ENCODE results near the gene KRT80. TPM values are rescaled to one million over a fixed set of nuclear protein-coding genes. Genes with fewer than 3 reads are reported as not detected.
"Not testable (repeated sequence)": the region's sequence is repeated elsewhere in the genome, so short reads cannot be mapped to it uniquely, and the experiment has no call there.

Gene KRT80
- not detected for total RNA-seq

GRCh38 chr12:52191841-52192791 is at the start of gene KRT80:
Gene KRT80 (minus strand): TSS chr12:52192014. CDS start chr12:52191902, 112 bp downstream.
- H3K4me1 Mint-ChIP-seq (ENCODE audit: low read depth) = no peaks in the 10 kb centered on the region
- CTCF ChIA-PET = interaction anchor here (1.6 kb wide), 1 partner anchor 86 kb away, joined by 3 read pairs; no protein-coding TSS in a partner anchor
- DNase-seq = peak; percentile 29
- no peaks in the 10 kb centered on the region for H3K27me3 Mint-ChIP-seq (ENCODE audit: low read depth)
- no peaks in the 10 kb centered on the region for H3K36me3 Mint-ChIP-seq (ENCODE audit: low read depth)
- no peak within 1 kb of the TSS for H3K27ac Mint-ChIP-seq
- H3K4me3 Mint-ChIP-seq = no peak within 1 kb of the TSS
- intact Hi-C loops (cut with micrococcal nuclease) = no loop called here
- no peaks in the 10 kb centered on the region for H3K9me3 Mint-ChIP-seq

DNA sequence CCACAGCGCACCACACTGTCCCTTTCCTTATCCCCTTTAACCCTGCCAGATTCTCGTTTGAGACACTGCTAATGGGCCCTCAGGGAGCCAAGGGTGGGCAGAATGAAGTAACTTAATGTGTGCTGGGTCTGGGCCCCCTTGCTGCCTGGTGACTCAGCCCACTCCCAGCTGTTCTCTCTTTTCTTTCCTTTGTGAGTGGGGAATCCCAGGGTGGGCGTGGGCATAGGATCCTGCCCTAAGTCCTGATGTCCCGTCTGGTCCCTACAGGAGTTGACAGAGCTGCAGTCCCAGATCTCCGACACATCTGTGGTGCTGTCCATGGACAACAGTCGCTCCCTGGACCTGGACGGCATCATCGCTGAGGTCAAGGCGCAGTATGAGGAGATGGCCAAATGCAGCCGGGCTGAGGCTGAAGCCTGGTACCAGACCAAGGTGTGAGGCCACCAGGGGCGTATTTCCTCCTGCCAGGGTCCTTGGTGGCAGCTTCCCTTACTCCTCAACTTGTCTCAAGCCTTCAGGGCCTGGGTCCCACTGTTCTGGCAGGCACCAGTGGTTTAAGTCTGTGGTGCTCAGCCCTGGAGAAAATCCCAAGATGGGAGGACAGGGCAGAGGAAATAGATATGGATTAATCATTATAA is 49.5 kb upstream of the KRT80 start:
- H3K4me3 Mint-ChIP-seq = no peak overlapping the region
- H3K27me3 Mint-ChIP-seq (ENCODE audit: low read depth) = peaks cover 2% of the 10 kb centered on the region
- no peaks in the 10 kb centered on the region for H3K36me3 Mint-ChIP-seq (ENCODE audit: low read depth)
- no peak overlapping the region for H3K27ac Mint-ChIP-seq
- peaks cover 15% of the 10 kb centered on the region for H3K4me1 Mint-ChIP-seq (ENCODE audit: low read depth)
- intact Hi-C loops (cut with micrococcal nuclease) = no loop called here
- no peak for DNase-seq
- CTCF ChIA-PET = interaction anchor here (0.9 kb wide), 1 partner anchor 86 kb away, joined by 3 read pairs; no protein-coding TSS in a partner anchor
- H3K9me3 Mint-ChIP-seq = no peaks in the 10 kb centered on the region

- intact Hi-C loops (cut with micrococcal nuclease); H3K9me3 Mint-ChIP-seq; H3K27ac Mint-ChIP-seq; H3K4me3 Mint-ChIP-seq; H3K36me3 Mint-ChIP-seq (ENCODE audit: low read depth); H3K27me3 Mint-ChIP-seq (ENCODE audit: low read depth); DNase-seq: not testable (repeated sequence)
- H3K4me1 Mint-ChIP-seq (ENCODE audit: low read depth) = peaks cover 15% of the 10 kb centered on the region
- CTCF ChIA-PET = interaction anchor here (3.6 kb wide), 1 partner anchor 18 kb away, joined by 20 read pairs; no protein-coding TSS in a partner anchor
These were observed 48.4 kb upstream of the KRT80 start for GRCh38 chr12:52240247-52240646.

- no peak for DNase-seq
- Mint-ChIP-seq H3K4me3 (no peak overlapping the region), H3K36me3 (ENCODE audit: low read depth) (no peaks in the 10 kb centered on the region), H3K9me3 (no peaks in the 10 kb centered on the region), H3K27me3 (ENCODE audit: low read depth) (peaks cover 2% of the 10 kb centered on the region), H3K27ac (no peak overlapping the region), H3K4me1 (ENCODE audit: low read depth) (peaks cover 15% of the 10 kb centered on the region)
- intact Hi-C loops (cut with micrococcal nuclease) = no loop called here
- CTCF ChIA-PET = interaction anchor here (3.6 kb wide), 1 partner anchor 18 kb away, joined by 20 read pairs; no protein-coding TSS in a partner anchor
These were observed 48.0 kb upstream of the KRT80 start for GRCh38 chr12:52239767-52240166.

- Mint-ChIP-seq H3K36me3 (ENCODE audit: low read depth) (no peaks in the 10 kb centered on the region), H3K27ac (no peak overlapping the region)
These were observed 47.3 kb upstream of the KRT80 start for GRCh38 chr12:52238916-52239646.

DNA sequence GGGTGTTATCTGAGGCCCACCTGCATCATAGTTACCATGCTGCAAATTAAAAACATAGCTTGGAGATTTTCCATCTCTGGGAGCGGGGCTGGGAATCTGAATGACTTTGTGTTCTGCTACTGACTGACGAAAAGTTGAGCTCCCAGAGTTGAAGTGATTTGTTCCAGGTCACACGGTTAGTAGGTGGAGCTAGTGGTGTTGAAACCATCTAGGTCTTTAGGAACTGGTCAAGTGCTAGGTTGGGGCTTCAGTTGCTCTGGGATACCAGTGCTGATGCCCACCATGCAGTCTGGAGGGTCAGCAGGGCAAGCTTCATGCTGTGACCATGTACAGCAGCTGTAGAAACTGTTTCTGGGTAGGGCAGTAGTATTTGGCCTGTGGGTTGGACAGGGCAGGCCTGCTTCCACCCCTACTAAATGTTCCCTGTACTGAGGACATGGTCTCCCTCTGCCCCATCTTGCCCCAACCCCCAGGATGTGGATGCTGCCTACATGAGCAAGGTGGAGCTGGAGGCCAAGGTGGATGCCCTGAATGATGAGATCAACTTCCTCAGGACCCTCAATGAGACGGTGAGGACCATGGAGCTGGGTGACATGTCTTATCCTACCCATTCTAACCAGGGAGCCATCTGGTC is 46.5 kb upstream of the KRT80 start:
- CTCF ChIA-PET = interaction anchor here (0.5 to 3.6 kb wide), 6 partner anchors 13 to 842 kb away, joined by 3 to 20 read pairs (median 4); no protein-coding TSS in a partner anchor
- DNase-seq = no peak
- no peaks in the 10 kb centered on the region for H3K36me3 Mint-ChIP-seq (ENCODE audit: low read depth)
- H3K4me1 Mint-ChIP-seq (ENCODE audit: low read depth) = peaks cover 2% of the 10 kb centered on the region
- H3K27ac Mint-ChIP-seq = no peak overlapping the region
- intact Hi-C loops (cut with micrococcal nuclease) = no loop called here
- H3K4me3 Mint-ChIP-seq = no peak overlapping the region
- peaks cover 14% of the 10 kb centered on the region for H3K27me3 Mint-ChIP-seq (ENCODE audit: low read depth)
- no peaks in the 10 kb centered on the region for H3K9me3 Mint-ChIP-seq

More at GRCh38 chr12:52238916-52239646, 47.3 kb upstream of the KRT80 start:
- intact Hi-C loops (cut with micrococcal nuclease) = no loop called here
- no peak overlapping the region for H3K4me3 Mint-ChIP-seq
- CTCF ChIA-PET = interaction anchor here (0.5 to 3.6 kb wide), 5 partner anchors 13 to 843 kb away, joined by 3 to 20 read pairs (median 4); no protein-coding TSS in a partner anchor
- no peaks in the 10 kb centered on the region for H3K9me3 Mint-ChIP-seq
- DNase-seq = no peak
- H3K4me1 Mint-ChIP-seq (ENCODE audit: low read depth) = peaks cover 10% of the 10 kb centered on the region
- peaks cover 9% of the 10 kb centered on the region for H3K27me3 Mint-ChIP-seq (ENCODE audit: low read depth)

DNA sequence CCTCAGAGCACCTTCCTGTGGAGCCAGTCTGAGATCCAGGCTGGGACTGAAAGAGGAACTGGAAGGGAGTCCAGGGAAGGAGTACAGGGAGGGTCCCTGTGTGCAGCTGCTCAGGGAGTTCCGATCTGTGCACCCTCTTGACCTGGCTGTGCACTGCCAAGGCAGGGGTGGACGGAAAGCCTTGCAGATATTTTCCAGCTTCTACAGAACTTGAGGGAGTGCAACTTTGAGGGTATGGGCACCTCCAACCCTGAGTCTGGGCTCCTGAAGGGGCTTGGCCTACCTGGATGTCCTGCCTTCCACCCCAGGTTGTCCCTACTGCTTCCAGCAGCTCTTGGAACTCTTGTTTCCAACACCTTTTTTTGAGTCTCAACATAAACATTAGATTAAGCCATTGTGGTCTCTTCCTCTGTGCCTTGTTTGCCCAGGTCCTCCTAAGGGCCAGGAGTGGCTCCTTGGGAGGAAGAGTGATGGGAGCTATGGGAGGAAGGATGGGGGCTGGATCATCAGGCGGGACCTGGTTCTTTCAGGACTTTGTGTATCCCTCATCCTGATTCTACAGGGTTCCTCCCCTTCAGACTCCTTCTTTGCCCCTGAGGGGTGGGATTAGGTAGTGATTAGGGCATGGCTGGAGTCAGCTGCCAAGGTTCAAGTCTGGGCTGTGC is 44.7 kb upstream of the KRT80 start:
- no peaks in the 10 kb centered on the region for H3K9me3 Mint-ChIP-seq
- DNase-seq = no peak
- no peak overlapping the region for H3K27ac Mint-ChIP-seq
- peaks cover 27% of the 10 kb centered on the region for H3K27me3 Mint-ChIP-seq (ENCODE audit: low read depth)
- no peaks in the 10 kb centered on the region for H3K4me1 Mint-ChIP-seq (ENCODE audit: low read depth)
- H3K36me3 Mint-ChIP-seq (ENCODE audit: low read depth) = no peaks in the 10 kb centered on the region
- intact Hi-C loops (cut with micrococcal nuclease) = no loop called here
- H3K4me3 Mint-ChIP-seq = no peak overlapping the region
- CTCF ChIA-PET = interaction anchor here (2.0 to 3.6 kb wide), 2 partner anchors 15 to 42 kb away, joined by 10 to 20 read pairs; no protein-coding TSS in a partner anchor

DNA sequence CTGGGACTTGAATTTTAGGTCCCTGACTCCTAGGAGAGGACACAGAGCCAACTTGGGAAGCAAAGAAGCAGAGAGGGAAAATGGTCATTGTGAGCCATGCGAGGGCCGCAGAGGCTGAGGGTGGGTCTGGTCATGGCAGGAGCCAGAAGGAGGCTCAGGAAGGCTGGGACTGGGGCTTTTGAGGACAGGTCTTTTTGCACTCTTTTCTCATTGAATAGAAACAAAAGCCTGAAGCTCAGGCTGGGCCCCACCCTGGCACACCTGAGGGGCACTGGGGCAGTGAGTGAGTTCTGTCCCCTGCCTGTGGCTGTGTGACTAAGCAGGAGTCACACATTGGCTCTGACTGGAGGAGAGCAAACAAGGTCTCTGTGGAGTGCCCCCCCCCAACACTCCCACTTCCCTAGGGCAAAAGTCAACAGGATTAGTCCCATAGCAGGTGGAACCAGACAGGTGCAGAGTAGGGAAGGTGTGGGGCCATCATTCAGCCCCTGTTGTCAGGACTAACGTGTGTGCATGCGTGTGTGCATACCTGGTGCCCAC is 44.1 kb upstream of the KRT80 start:
- CTCF ChIA-PET = no interaction called here
- no peak for DNase-seq
- intact Hi-C loops (cut with micrococcal nuclease) = no loop called here
- H3K4me3 Mint-ChIP-seq = no peak overlapping the region
- H3K27ac Mint-ChIP-seq = no peak overlapping the region
- H3K36me3 Mint-ChIP-seq (ENCODE audit: low read depth) = no peaks in the 10 kb centered on the region
- peaks cover 30% of the 10 kb centered on the region for H3K27me3 Mint-ChIP-seq (ENCODE audit: low read depth)
- no peaks in the 10 kb centered on the region for H3K9me3 Mint-ChIP-seq
- no peaks in the 10 kb centered on the region for H3K4me1 Mint-ChIP-seq (ENCODE audit: low read depth)

DNA sequence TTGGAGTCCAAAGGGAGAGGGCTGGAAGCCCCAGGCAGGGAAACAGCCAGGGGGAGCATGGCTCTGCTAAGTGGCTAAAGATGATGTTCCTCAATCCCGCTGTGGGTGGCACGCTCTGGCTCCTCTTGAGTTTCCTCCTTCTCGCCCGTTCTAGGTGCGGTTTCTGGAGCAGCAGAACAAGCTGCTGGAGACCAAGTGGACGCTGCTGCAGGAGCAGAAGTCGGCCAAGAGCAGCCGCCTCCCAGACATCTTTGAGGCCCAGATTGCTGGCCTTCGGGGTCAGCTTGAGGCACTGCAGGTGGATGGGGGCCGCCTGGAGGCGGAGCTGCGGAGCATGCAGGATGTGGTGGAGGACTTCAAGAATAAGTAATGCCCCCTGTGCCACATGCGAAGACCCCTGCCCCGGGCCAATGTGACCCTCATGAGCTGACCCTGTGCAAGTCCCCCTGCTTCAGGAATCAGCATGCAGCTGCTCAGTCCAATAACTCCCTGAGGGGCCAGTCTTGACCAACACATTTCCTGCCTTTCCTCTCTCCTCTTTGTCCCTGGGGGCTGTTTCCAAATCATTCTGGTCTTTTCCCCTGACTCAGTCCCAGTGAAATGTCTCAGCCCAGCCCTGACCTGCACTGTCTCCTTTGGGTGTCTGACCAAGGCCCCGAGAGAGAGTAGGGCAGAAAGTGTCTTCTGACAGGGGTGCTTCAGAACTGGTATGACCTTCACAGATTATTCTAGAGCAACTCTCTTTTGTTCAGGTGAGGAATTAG is 43.4 kb upstream of the KRT80 start:
- Mint-ChIP-seq H3K27me3 (ENCODE audit: low read depth) (peaks cover 36% of the 10 kb centered on the region), H3K9me3 (no peaks in the 10 kb centered on the region), H3K4me1 (ENCODE audit: low read depth) (no peaks in the 10 kb centered on the region), H3K36me3 (ENCODE audit: low read depth) (no peaks in the 10 kb centered on the region), H3K4me3 (no peak overlapping the region), H3K27ac (no peak overlapping the region)
- intact Hi-C loops (cut with micrococcal nuclease) = no loop called here
- no peak for DNase-seq
- CTCF ChIA-PET = no interaction called here

- Mint-ChIP-seq H3K27ac (no peak overlapping the region), H3K27me3 (ENCODE audit: low read depth) (peaks cover 36% of the 10 kb centered on the region), H3K9me3 (no peaks in the 10 kb centered on the region), H3K36me3 (ENCODE audit: low read depth) (no peaks in the 10 kb centered on the region), H3K4me1 (ENCODE audit: low read depth) (no peaks in the 10 kb centered on the region), H3K4me3 (no peak overlapping the region)
- no peak for DNase-seq
- intact Hi-C loops (cut with micrococcal nuclease) = no loop called here
- CTCF ChIA-PET = no interaction called here
These were observed 42.5 kb upstream of the KRT80 start for GRCh38 chr12:52234223-52234810.
